HG03066 (cell line): ENCODE measurements around the gene AAMP.

Experiments used
- ATAC-seq: cut with Tn5 transposase; IDR thresholded peaks from one replicate; pipeline ENCODE4 v1.9.1; 2021; ENCODE audit warnings: low read depth; ENCODE audit not compliant: unreplicated experiment

Gene AAMP

GRCh38 chr2:218295029-218295428 is 25.1 kb upstream of the AAMP start:
- no peak for ATAC-seq

GRCh38 chr2:218294430-218295022 is 24.6 kb upstream of the AAMP start:
- no peak for ATAC-seq

GRCh38 chr2:218293715-218294429 is 23.9 kb upstream of the AAMP start:
- no peak for ATAC-seq

- ATAC-seq: peak; percentile 61
Measured at GRCh38 chr2:218292048-218293014, 22.4 kb upstream of the AAMP start, which contains the start of gene TMBIM1. Gene TMBIM1, minus strand, starts transcription at chr2:218292503. Its CDS starts 10,362 bp downstream, at chr2:218282141.

GRCh38 chr2:218291318-218292047 is 21.5 kb upstream of the AAMP start:
- ATAC-seq: no peak

GRCh38 chr2:218290316-218291261 is 20.7 kb upstream of the AAMP start:
- ATAC-seq: peak; percentile 51

GRCh38 chr2:218289639-218290315 is 19.8 kb upstream of the AAMP start:
- ATAC-seq: no peak

GRCh38 chr2:218286570-218287459 is 16.9 kb upstream of the AAMP start:
- ATAC-seq: peak; percentile 55

GRCh38 chr2:218285604-218286003 is 15.7 kb upstream of the AAMP start:
- no peak for ATAC-seq

GRCh38 chr2:218284106-218284811 is 14.3 kb upstream of the AAMP start:
- ATAC-seq: peak; percentile 29

GRCh38 chr2:218282173-218282991 is 12.4 kb upstream of the AAMP start:
- ATAC-seq: no peak

- ATAC-seq: no peak
Measured at GRCh38 chr2:218281449-218281848, 11.5 kb upstream of the AAMP start.

- no peak for ATAC-seq
Measured at GRCh38 chr2:218280260-218280870, 10.4 kb upstream of the AAMP start.

- no peak for ATAC-seq
Measured at GRCh38 chr2:218278531-218279360, 8.8 kb upstream of the AAMP start.

- no peak for ATAC-seq
Measured at GRCh38 chr2:218277921-218278320, 8.0 kb upstream of the AAMP start.
